GM10847 (cell line): ENCODE measurements around the gene PDHX.

Experiments
- POLR2A ChIP-seq: IDR thresholded peaks from 2 replicates; pipeline ENCODE4 v1.6.1; 2011; ENCODE audit not compliant: insufficient read length; ENCODE audit errors: extremely low read depth

Gene PDHX

GRCh38 chr11:35013514-35014233 lies 97.3 kb downstream of the PDHX start:
- no peak for TF ChIP-seq POLR2A

- TF ChIP-seq POLR2A, result no peak
These were observed 97.9 kb downstream of the PDHX start for GRCh38 chr11:35014346-35014745.

GRCh38 chr11:35015621-35016387 lies 99.4 kb downstream of the PDHX start:
- no peak for TF ChIP-seq POLR2A

- no peak for TF ChIP-seq POLR2A
These were observed 100.5 kb downstream of the PDHX start for GRCh38 chr11:35016916-35017315.

GRCh38 chr11:35017528-35018342 lies 101.3 kb downstream of the PDHX start:
- TF ChIP-seq POLR2A, result no peak

- no peak for TF ChIP-seq POLR2A
These were observed 105.2 kb downstream of the PDHX start for GRCh38 chr11:35021589-35021988.

GRCh38 chr11:35029979-35030682 lies 113.7 kb downstream of the PDHX start:
- TF ChIP-seq POLR2A, result no peak

GRCh38 chr11:35030716-35031213 lies 114.3 kb downstream of the PDHX start:
- no peak for TF ChIP-seq POLR2A

- no peak for TF ChIP-seq POLR2A
These were observed 114.9 kb downstream of the PDHX start for GRCh38 chr11:35031346-35031745.

GRCh38 chr11:35031867-35032266 lies 115.4 kb downstream of the PDHX start:
- no peak for TF ChIP-seq POLR2A

GRCh38 chr11:35033011-35033410 lies 116.6 kb downstream of the PDHX start:
- TF ChIP-seq POLR2A, result no peak

GRCh38 chr11:35034401-35034800 lies 118.0 kb downstream of the PDHX start:
- TF ChIP-seq POLR2A, result no peak

GRCh38 chr11:35035894-35036408 lies 119.5 kb downstream of the PDHX start:
- no peak for TF ChIP-seq POLR2A

- no peak for TF ChIP-seq POLR2A
These were observed 120.2 kb downstream of the PDHX start for GRCh38 chr11:35036639-35037038.
